Measurements from ENCODE around the gene CRLF3. TPM values are rescaled to one million over a fixed set of nuclear protein-coding genes. Genes with fewer than 3 reads are reported as not detected.

CRLF3 gene
- total RNA-seq, 1 experiment from 2014 or later, result 17.9 TPM

DNA sequence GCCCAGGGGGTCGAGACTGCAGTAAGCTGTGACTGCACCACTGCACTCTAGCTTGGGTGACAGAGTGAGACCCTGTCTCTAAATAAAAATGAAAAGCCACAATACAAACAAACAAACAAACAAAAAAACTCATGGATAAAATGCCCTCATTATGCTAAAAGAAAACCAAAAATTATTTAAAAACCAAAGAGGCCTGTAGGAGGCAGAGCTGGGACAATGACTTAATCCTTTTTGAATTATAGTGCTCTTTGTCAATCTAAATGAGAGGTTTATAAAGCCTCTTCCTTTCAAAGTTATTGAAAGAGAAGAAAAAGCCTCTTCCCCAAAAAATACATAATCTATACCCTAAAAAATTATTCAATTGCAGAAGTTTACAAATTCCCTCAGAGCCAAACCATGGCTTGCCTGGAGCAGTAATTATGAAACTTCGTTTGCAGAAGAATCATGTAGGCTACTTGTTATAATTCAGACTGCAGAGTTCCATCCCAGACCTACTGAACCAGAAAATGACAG is 18.5 kb downstream of the CRLF3 start:
- Mint-ChIP-seq H3K4me3 (no peak overlapping the region), H3K27me3 (ENCODE audit: low read depth) (no peaks in the 10 kb centered on the region), H3K36me3 (peaks cover 37% of the 10 kb centered on the region), H3K4me1 (peaks cover 25% of the 10 kb centered on the region), H3K9me3 (no peaks in the 10 kb centered on the region), H3K27ac (no peak overlapping the region)
- TF ChIP-seq, protein P1, sequence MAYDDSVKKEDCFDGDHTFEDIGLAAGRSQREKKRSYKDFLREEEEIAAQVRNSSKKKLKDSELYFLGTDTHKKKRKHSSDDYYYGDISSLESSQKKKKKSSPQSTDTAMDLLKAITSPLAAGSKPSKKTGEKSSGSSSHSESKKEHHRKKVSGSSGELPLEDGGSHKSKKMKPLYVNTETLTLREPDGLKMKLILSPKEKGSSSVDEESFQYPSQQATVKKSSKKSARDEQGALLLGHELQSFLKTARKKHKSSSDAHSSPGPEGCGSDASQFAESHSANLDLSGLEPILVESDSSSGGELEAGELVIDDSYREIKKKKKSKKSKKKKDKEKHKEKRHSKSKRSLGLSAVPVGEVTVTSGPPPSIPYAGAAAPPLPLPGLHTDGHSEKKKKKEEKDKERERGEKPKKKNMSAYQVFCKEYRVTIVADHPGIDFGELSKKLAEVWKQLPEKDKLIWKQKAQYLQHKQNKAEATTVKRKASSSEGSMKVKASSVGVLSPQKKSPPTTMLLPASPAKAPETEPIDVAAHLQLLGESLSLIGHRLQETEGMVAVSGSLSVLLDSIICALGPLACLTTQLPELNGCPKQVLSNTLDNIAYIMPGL (CRISPR knock-in tag; IDR thresholded peaks at IDR 0.05), result no peak
- TF ChIP-seq RORB (CRISPR knock-in tag; IDR thresholded peaks at IDR 0.05) (no peak), MXD4 (CRISPR knock-in tag; IDR thresholded peaks at IDR 0.05; ENCODE audit: borderline replicate concordance) (no peak), JAZF1 (CRISPR knock-in tag; IDR thresholded peaks at IDR 0.05) (no peak), ZNF232 (CRISPR knock-in tag; IDR thresholded peaks at IDR 0.05) (no peak), FOXJ3 (CRISPR knock-in tag; IDR thresholded peaks at IDR 0.05; ENCODE audit: borderline replicate concordance) (no peak), CBFB (CRISPR knock-in tag; IDR thresholded peaks at IDR 0.05; ENCODE audit: low read depth) (no peak), ZNF416 (CRISPR knock-in tag; IDR thresholded peaks at IDR 0.05) (no peak), NFATC4 (CRISPR knock-in tag; IDR thresholded peaks at IDR 0.05) (no peak)
- ChIA-PET POLR2A (no interaction called here), CTCF (interaction anchor here (0.6 to 1.7 kb wide), 2 partner anchors 19 to 21 kb away, joined by 3 to 9 read pairs; partner anchors contain the start of gene CRLF3)
- DNase-seq (ENCODE audit: low spot score), result no peak
- ATAC-seq, result no peak

GRCh38 chr17:30801671-30802070 is 22.8 kb downstream of the CRLF3 start:
- no peak overlapping the region for H3K27ac Mint-ChIP-seq
- H3K4me3 Mint-ChIP-seq, result no peak overlapping the region
- ChIA-PET POLR2A (no interaction called here), CTCF (no interaction called here)
- no peak for DNase-seq (ENCODE audit: low spot score)
- H3K27me3 Mint-ChIP-seq (ENCODE audit: low read depth), result no peaks in the 10 kb centered on the region
- no peaks in the 10 kb centered on the region for H3K9me3 Mint-ChIP-seq
- no peak for ATAC-seq
- peaks cover 57% of the 10 kb centered on the region for H3K36me3 Mint-ChIP-seq
- peaks cover 9% of the 10 kb centered on the region for H3K4me1 Mint-ChIP-seq
- no peak for TF ChIP-seq JAZF1 (CRISPR knock-in tag; IDR thresholded peaks at IDR 0.05)
- TF ChIP-seq, protein P2, sequence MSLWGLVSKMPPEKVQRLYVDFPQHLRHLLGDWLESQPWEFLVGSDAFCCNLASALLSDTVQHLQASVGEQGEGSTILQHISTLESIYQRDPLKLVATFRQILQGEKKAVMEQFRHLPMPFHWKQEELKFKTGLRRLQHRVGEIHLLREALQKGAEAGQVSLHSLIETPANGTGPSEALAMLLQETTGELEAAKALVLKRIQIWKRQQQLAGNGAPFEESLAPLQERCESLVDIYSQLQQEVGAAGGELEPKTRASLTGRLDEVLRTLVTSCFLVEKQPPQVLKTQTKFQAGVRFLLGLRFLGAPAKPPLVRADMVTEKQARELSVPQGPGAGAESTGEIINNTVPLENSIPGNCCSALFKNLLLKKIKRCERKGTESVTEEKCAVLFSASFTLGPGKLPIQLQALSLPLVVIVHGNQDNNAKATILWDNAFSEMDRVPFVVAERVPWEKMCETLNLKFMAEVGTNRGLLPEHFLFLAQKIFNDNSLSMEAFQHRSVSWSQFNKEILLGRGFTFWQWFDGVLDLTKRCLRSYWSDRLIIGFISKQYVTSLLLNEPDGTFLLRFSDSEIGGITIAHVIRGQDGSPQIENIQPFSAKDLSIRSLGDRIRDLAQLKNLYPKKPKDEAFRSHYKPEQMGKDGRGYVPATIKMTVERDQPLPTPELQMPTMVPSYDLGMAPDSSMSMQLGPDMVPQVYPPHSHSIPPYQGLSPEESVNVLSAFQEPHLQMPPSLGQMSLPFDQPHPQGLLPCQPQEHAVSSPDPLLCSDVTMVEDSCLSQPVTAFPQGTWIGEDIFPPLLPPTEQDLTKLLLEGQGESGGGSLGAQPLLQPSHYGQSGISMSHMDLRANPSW (CRISPR knock-in tag; conservative IDR thresholded peaks at IDR 0.05; ENCODE audit: low read depth), result no peak
- TF ChIP-seq, protein P3, sequence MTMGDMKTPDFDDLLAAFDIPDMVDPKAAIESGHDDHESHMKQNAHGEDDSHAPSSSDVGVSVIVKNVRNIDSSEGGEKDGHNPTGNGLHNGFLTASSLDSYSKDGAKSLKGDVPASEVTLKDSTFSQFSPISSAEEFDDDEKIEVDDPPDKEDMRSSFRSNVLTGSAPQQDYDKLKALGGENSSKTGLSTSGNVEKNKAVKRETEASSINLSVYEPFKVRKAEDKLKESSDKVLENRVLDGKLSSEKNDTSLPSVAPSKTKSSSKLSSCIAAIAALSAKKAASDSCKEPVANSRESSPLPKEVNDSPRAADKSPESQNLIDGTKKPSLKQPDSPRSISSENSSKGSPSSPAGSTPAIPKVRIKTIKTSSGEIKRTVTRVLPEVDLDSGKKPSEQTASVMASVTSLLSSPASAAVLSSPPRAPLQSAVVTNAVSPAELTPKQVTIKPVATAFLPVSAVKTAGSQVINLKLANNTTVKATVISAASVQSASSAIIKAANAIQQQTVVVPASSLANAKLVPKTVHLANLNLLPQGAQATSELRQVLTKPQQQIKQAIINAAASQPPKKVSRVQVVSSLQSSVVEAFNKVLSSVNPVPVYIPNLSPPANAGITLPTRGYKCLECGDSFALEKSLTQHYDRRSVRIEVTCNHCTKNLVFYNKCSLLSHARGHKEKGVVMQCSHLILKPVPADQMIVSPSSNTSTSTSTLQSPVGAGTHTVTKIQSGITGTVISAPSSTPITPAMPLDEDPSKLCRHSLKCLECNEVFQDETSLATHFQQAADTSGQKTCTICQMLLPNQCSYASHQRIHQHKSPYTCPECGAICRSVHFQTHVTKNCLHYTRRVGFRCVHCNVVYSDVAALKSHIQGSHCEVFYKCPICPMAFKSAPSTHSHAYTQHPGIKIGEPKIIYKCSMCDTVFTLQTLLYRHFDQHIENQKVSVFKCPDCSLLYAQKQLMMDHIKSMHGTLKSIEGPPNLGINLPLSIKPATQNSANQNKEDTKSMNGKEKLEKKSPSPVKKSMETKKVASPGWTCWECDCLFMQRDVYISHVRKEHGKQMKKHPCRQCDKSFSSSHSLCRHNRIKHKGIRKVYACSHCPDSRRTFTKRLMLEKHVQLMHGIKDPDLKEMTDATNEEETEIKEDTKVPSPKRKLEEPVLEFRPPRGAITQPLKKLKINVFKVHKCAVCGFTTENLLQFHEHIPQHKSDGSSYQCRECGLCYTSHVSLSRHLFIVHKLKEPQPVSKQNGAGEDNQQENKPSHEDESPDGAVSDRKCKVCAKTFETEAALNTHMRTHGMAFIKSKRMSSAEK (CRISPR knock-in tag; IDR thresholded peaks at IDR 0.05; ENCODE audit: borderline replicate concordance), result no peak
- TF ChIP-seq PRDM15 (CRISPR knock-in tag; IDR thresholded peaks at IDR 0.05), result no peak
- TF ChIP-seq ESRRA (CRISPR knock-in tag; IDR thresholded peaks at IDR 0.05; ENCODE audit: borderline replicate concordance), result no peak
- TF ChIP-seq, protein P1 (CRISPR knock-in tag; IDR thresholded peaks at IDR 0.05), result no peak
- TF ChIP-seq NFATC4 (CRISPR knock-in tag; IDR thresholded peaks at IDR 0.05), result no peak
- TF ChIP-seq ZNF396 (CRISPR knock-in tag; IDR thresholded peaks at IDR 0.05; ENCODE audit: borderline replicate concordance), result no peak
- no peak for TF ChIP-seq ZBTB21 (CRISPR knock-in tag; IDR thresholded peaks at IDR 0.05; ENCODE audit: borderline replicate concordance)
- TF ChIP-seq, protein P4, sequence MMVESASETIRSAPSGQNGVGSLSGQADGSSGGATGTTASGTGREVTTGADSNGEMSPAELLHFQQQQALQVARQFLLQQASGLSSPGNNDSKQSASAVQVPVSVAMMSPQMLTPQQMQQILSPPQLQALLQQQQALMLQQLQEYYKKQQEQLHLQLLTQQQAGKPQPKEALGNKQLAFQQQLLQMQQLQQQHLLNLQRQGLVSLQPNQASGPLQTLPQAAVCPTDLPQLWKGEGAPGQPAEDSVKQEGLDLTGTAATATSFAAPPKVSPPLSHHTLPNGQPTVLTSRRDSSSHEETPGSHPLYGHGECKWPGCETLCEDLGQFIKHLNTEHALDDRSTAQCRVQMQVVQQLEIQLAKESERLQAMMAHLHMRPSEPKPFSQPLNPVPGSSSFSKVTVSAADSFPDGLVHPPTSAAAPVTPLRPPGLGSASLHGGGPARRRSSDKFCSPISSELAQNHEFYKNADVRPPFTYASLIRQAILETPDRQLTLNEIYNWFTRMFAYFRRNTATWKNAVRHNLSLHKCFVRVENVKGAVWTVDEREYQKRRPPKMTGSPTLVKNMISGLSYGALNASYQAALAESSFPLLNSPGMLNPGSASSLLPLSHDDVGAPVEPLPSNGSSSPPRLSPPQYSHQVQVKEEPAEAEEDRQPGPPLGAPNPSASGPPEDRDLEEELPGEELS (CRISPR knock-in tag; IDR thresholded peaks at IDR 0.05), result no peak
- TF ChIP-seq TP53 (CRISPR knock-in tag; IDR thresholded peaks at IDR 0.05), result no peak

Measured in WTC11 (cell line).